GM23338 (cell line): Measurements from ENCODE around the gene LCE1E. TPM values are rescaled to one million over a fixed set of nuclear protein-coding genes. Genes with fewer than 3 reads are reported as not detected.

Experiments
- ATAC-seq: fragments of 200-7000 bp; cut with Tn5 transposase; 3 replicates; pipeline ENCODE4 v1.9.1; 2020
- DNase-seq: peaks from one replicate; pipeline ENCODE4 v3.0.0-alpha.2; 2015; ENCODE audit warnings: low spot score
- H2AFZ ChIP-seq: fragments of 200-600 bp; sonication (generic); 2 replicates; pipeline ENCODE4 v1.8.0; 2016; ENCODE audit warnings: antibody characterized with exemption, mild to moderate bottlenecking, moderate library complexity
- H3F3A ChIP-seq: fragments of 200-600 bp; sonication (generic); replicated peaks from 2 replicates; pipeline ENCODE4 v1.8.0; 2017; ENCODE audit warnings: antibody characterized with exemption, mixed run types, low read depth
- H3K27ac ChIP-seq: fragments of 200-600 bp; sonication (generic); 2 replicates; pipeline ENCODE4 v1.6.1; 2016; ENCODE audit warnings: low read depth
- H3K27me3 ChIP-seq: fragments of 200-600 bp; sonication (generic); 2 replicates; pipeline ENCODE4 v1.8.0; 2016; ENCODE audit warnings: mild to moderate bottlenecking, mixed run types, moderate library complexity; ENCODE audit not compliant: insufficient read depth
- H3K36me3 ChIP-seq: fragments of 200-600 bp; sonication (generic); 2 replicates; pipeline ENCODE4 v1.8.0; 2016; ENCODE audit warnings: mild to moderate bottlenecking; ENCODE audit not compliant: insufficient read depth
- H3K4me1 ChIP-seq: fragments of 200-600 bp; sonication (generic); 2 replicates; pipeline ENCODE4 v1.8.0; 2016; ENCODE audit warnings: mild to moderate bottlenecking, moderate library complexity; ENCODE audit not compliant: insufficient read depth
- H3K4me2 ChIP-seq: fragments of 200-600 bp; sonication (generic); 2 replicates; pipeline ENCODE4 v1.7.1; 2017; ENCODE audit warnings: mixed run types
- H3K4me3 ChIP-seq: fragments of 200-600 bp; sonication (generic); 2 replicates; pipeline ENCODE4 v1.6.1; 2016; ENCODE audit warnings: mixed run types
- H3K79me2 ChIP-seq: fragments of 200-600 bp; sonication (generic); replicated peaks from 2 replicates; pipeline ENCODE4 v1.8.0; 2017; ENCODE audit warnings: mild to moderate bottlenecking; ENCODE audit not compliant: insufficient read depth
- H3K9me2 ChIP-seq: fragments of 200-600 bp; sonication (generic); 2 replicates; pipeline ENCODE4 v1.8.0; 2017; ENCODE audit not compliant: insufficient read depth
- H4K20me1 ChIP-seq: fragments of 200-600 bp; sonication (generic); replicated peaks from 2 replicates; pipeline ENCODE4 v1.8.0; 2017; ENCODE audit warnings: mild to moderate bottlenecking; ENCODE audit not compliant: insufficient read depth
- H3K27ac Mint-ChIP-seq: 2 replicates; pipeline ENCODE4 v1.8.0; 2020; ENCODE audit warnings: inconsistent platforms, mild to moderate bottlenecking, moderate library complexity, mixed read lengths
- H3K27me3 Mint-ChIP-seq: 3 replicates; pipeline ENCODE4 v1.8.0; 2022; ENCODE audit warnings: low read depth, mild to moderate bottlenecking, moderate library complexity, mixed read lengths, inconsistent platforms; ENCODE audit not compliant: insufficient read depth, poor library complexity
- H3K36me3 Mint-ChIP-seq: 3 replicates; pipeline ENCODE4 v1.8.0; 2021; ENCODE audit warnings: low read depth, mild to moderate bottlenecking, inconsistent platforms, moderate library complexity, mixed read lengths
- H3K4me1 Mint-ChIP-seq: 3 replicates; pipeline ENCODE4 v1.8.0; 2020; ENCODE audit warnings: mild to moderate bottlenecking, inconsistent platforms, mixed read lengths
- H3K4me3 Mint-ChIP-seq: 3 replicates; pipeline ENCODE4 v1.8.0; 2021; ENCODE audit warnings: moderate library complexity, mild to moderate bottlenecking, inconsistent platforms, mixed read lengths
- H3K9me3 Mint-ChIP-seq: 3 replicates; pipeline ENCODE4 v1.8.0; 2020; ENCODE audit warnings: moderate library complexity, mild to moderate bottlenecking, inconsistent platforms, mixed read lengths
- CREB1 ChIP-seq: fragments of 250-450 bp; sonication (Bioruptor Pico); IDR thresholded peaks from 2 replicates; pipeline ENCODE4 v1.5.0; 2020; ENCODE audit warnings: low read depth, mild to moderate bottlenecking, moderate library complexity
- CTCF ChIP-seq, 2 experiments: fragments of 200-600 bp in 1 of 2; sonication (generic) in 1 of 2; conservative IDR thresholded peaks; 2 replicates each; pipeline versions ENCODE4 v1.5.1 to v1.6.1; 2016 to 2017; ENCODE audit warnings: antibody characterized with exemption in 2 of 2, low read depth in 2 of 2, mild to moderate bottlenecking in 2 of 2, moderate library complexity in 1 of 2
- EZH2 ChIP-seq: fragments of 200-600 bp; sonication (generic); IDR thresholded peaks from one replicate; pipeline ENCODE4 v1.8.0; 2017; ENCODE audit warnings: antibody characterized with exemption, mild to moderate bottlenecking, low read depth; ENCODE audit not compliant: unreplicated experiment
- EZH2phosphoT487 ChIP-seq: fragments of 200-600 bp; sonication (generic); IDR thresholded peaks from one replicate; pipeline ENCODE4 v1.8.1; 2018; ENCODE audit warnings: antibody characterized with exemption; ENCODE audit not compliant: unreplicated experiment
- JUNB ChIP-seq: IDR thresholded peaks from one replicate; pipeline ENCODE4 v1.6.1; 2016; ENCODE audit warnings: antibody characterized with exemption; ENCODE audit not compliant: unreplicated experiment
- POLR2AphosphoS5 ChIP-seq: IDR thresholded peaks from 2 replicates; pipeline ENCODE4 v1.6.1; 2016; ENCODE audit warnings: antibody characterized with exemption, low read depth
- STAT1 ChIP-seq: IDR thresholded peaks from one replicate; pipeline ENCODE4 v1.6.1; 2016; ENCODE audit warnings: antibody characterized with exemption; ENCODE audit not compliant: unreplicated experiment
- ZNF114 ChIP-seq: fragments of 250-450 bp; sonication (Bioruptor Pico); IDR thresholded peaks from 2 replicates; pipeline ENCODE4 v1.5.0; 2020; ENCODE audit warnings: mild to moderate bottlenecking, moderate library complexity
- ZNF331 ChIP-seq: fragments of 250-450 bp; sonication (Bioruptor Pico); IDR thresholded peaks from 2 replicates; pipeline ENCODE4 v1.5.0; 2020; ENCODE audit warnings: low read depth, mild to moderate bottlenecking, moderate library complexity
- polyA plus RNA-seq: library from polyadenylated mRNA; unstranded; fragments of >200 nt; fragmentation: Nextera tagmentation; extraction: Ambion mirVana; gene quantifications from 2 replicates; pipeline ENCODE4 v1.2.1, GENCODE V29; 2016
- total RNA-seq: library from RNA; depleted of rRNA; stranded (reverse); fragments of >200 nt; shearing (Covaris generic); gene quantifications from 2 replicates; pipeline ENCODE4 v1.2.3, GENCODE V29; 2014
- TF ChIP-seq, protein P1 (sequence below): IDR thresholded peaks from one replicate; pipeline ENCODE4 v1.6.1; 2018; ENCODE audit warnings: antibody characterized with exemption; ENCODE audit not compliant: unreplicated experiment
- TF ChIP-seq, protein P2 (sequence below): IDR thresholded peaks from 2 replicates; pipeline ENCODE4 v1.6.1; 2016; ENCODE audit warnings: antibody characterized with exemption

LCE1E gene
- total and polyA plus RNA-seq, 2 experiments from 2014 or later = not detected

DNA sequence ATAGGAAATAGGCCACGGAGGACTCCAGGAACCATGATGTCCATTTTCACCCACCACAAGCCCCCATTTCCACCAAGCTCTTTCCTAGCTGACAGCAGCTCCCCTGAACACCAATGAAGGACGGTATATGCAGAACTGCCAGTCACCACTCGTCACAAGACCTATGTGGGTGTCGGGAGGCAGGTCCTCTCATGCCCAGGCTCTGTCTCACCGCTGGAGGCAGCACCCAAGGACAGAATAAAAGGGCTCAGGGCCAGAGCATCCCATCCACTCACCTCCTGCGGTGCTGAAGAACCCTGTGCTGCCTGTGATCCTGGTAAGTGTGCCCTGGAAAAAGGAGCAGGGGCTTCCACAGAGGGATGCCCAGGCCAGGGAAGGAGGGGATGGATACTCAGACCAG lies 11.2 kb upstream of the LCE1E start, which contains the start of gene LCE1F:
Gene LCE1F (plus strand): TSS at position 266 of the 400 bp plus-strand sequence. CDS start 1,232 bp downstream, outside the sequence.
- H3K27ac Mint-ChIP-seq = no peak within 1 kb of the TSS
- peaks cover 5% of the 10 kb centered on the region; the same call in 2 of the 3 replicates for H3K9me3 Mint-ChIP-seq

DNA sequence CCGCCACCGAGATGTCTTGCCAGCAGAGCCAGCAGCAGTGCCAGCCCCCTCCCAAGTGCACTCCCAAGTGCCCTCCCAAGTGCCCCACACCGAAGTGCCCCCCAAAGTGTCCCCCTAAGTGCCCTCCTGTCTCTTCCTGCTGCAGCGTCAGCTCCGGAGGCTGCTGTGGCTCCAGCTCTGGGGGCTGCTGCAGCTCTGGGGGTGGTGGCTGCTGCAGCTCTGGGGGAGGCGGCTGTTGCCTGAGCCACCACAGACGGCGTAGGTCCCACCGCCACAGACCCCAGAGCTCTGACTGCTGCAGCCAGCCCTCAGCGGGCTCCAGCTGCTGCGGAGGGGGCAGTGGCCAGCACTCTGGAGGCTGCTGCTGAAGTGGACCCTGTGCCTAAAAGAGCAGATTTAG lies 9.7 kb upstream of the LCE1E start:
- H2AFZ ChIP-seq = no peak overlapping the region
- no peaks in the 10 kb centered on the region for H3K27me3 ChIP-seq
- H3K27ac ChIP-seq = no peak overlapping the region
- no peaks in the 10 kb centered on the region for H3K36me3 ChIP-seq
- no peak overlapping the region for H3K4me2 ChIP-seq
- peaks cover 8% of the 10 kb centered on the region for H3K27me3 Mint-ChIP-seq
- peaks cover 5% of the 10 kb centered on the region; the same call in 2 of the 3 replicates for H3K9me3 Mint-ChIP-seq
- ATAC-seq (no peak), DNase-seq (no peak)
- no peaks in the 10 kb centered on the region for H3K4me1 ChIP-seq
- H3K36me3 Mint-ChIP-seq = no peaks in the 10 kb centered on the region; the same call in 2 of the 3 replicates
- no peaks in the 10 kb centered on the region for H3F3A ChIP-seq
- no peak overlapping the region for H3K4me3 ChIP-seq
- peaks cover 2% of the 10 kb centered on the region; the same call in 1 of the 2 replicates for H3K9me2 ChIP-seq
- H4K20me1 ChIP-seq = no peaks in the 10 kb centered on the region
- H3K4me3 Mint-ChIP-seq = no peak overlapping the region
- H3K79me2 ChIP-seq = no peaks in the 10 kb centered on the region
- H3K4me1 Mint-ChIP-seq = no peaks in the 10 kb centered on the region
- no peak overlapping the region for H3K27ac Mint-ChIP-seq
- TF ChIP-seq STAT1 (no peak), CREB1 (CRISPR knock-in tag) (no peak), CTCF (conservative IDR thresholded peaks at IDR 0.05; ENCODE audit: low read depth in 2 of 2) (no peak), EZH2phosphoT487 (no peak), EZH2 (no peak), JUNB (no peak), ZNF331 (CRISPR knock-in tag) (no peak), POLR2AphosphoS5 (no peak)
- TF ChIP-seq, protein P1, sequence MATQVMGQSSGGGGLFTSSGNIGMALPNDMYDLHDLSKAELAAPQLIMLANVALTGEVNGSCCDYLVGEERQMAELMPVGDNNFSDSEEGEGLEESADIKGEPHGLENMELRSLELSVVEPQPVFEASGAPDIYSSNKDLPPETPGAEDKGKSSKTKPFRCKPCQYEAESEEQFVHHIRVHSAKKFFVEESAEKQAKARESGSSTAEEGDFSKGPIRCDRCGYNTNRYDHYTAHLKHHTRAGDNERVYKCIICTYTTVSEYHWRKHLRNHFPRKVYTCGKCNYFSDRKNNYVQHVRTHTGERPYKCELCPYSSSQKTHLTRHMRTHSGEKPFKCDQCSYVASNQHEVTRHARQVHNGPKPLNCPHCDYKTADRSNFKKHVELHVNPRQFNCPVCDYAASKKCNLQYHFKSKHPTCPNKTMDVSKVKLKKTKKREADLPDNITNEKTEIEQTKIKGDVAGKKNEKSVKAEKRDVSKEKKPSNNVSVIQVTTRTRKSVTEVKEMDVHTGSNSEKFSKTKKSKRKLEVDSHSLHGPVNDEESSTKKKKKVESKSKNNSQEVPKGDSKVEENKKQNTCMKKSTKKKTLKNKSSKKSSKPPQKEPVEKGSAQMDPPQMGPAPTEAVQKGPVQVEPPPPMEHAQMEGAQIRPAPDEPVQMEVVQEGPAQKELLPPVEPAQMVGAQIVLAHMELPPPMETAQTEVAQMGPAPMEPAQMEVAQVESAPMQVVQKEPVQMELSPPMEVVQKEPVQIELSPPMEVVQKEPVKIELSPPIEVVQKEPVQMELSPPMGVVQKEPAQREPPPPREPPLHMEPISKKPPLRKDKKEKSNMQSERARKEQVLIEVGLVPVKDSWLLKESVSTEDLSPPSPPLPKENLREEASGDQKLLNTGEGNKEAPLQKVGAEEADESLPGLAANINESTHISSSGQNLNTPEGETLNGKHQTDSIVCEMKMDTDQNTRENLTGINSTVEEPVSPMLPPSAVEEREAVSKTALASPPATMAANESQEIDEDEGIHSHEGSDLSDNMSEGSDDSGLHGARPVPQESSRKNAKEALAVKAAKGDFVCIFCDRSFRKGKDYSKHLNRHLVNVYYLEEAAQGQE = no peak

More for the DNA sequence above, 11.2 kb upstream of the LCE1E start, which contains the start of gene LCE1F:
- no peaks in the 10 kb centered on the region for H3K27me3 ChIP-seq
- H3K36me3 ChIP-seq = no peaks in the 10 kb centered on the region
- H3F3A ChIP-seq = no peaks in the 10 kb centered on the region
- H3K4me1 Mint-ChIP-seq = no peaks in the 10 kb centered on the region
- H3K36me3 Mint-ChIP-seq = no peaks in the 10 kb centered on the region; the same call in 2 of the 3 replicates
- peaks cover 2% of the 10 kb centered on the region; the same call in 1 of the 2 replicates for H3K9me2 ChIP-seq
- H3K4me3 ChIP-seq = no peak within 1 kb of the TSS
- H3K27me3 Mint-ChIP-seq = peaks cover 8% of the 10 kb centered on the region
- TF ChIP-seq CTCF (conservative IDR thresholded peaks at IDR 0.05; ENCODE audit: low read depth in 2 of 2) (no peak), JUNB (no peak), EZH2 (no peak), EZH2phosphoT487 (no peak), STAT1 (no peak), ZNF114 (CRISPR knock-in tag) (no peak)
- TF ChIP-seq, protein P2, sequence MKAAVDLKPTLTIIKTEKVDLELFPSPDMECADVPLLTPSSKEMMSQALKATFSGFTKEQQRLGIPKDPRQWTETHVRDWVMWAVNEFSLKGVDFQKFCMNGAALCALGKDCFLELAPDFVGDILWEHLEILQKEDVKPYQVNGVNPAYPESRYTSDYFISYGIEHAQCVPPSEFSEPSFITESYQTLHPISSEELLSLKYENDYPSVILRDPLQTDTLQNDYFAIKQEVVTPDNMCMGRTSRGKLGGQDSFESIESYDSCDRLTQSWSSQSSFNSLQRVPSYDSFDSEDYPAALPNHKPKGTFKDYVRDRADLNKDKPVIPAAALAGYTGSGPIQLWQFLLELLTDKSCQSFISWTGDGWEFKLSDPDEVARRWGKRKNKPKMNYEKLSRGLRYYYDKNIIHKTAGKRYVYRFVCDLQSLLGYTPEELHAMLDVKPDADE = no peak
- no peak within 1 kb of the TSS for H3K4me3 Mint-ChIP-seq
- H2AFZ ChIP-seq = no peak within 1 kb of the TSS
- H3K4me2 ChIP-seq = no peak within 1 kb of the TSS
- H3K79me2 ChIP-seq = no peaks in the 10 kb centered on the region
- no peaks in the 10 kb centered on the region for H3K4me1 ChIP-seq
- H4K20me1 ChIP-seq = no peaks in the 10 kb centered on the region
- ATAC-seq (no peak), DNase-seq (no peak)
- no peak within 1 kb of the TSS for H3K27ac ChIP-seq
